H1 (cell line): ENCODE data around the gene PSG7. TPM values are rescaled to one million over a fixed set of nuclear protein-coding genes. Genes with fewer than 3 reads are reported as not detected.
"Not testable (repeated sequence)": the region's sequence is repeated elsewhere in the genome, so short reads cannot be mapped to it uniquely, and the experiment has no call there.

Experiments used
- CTCF ChIA-PET: fragments of 300-600 bp; sonication (Branson Sonifier 250); formaldehyde crosslinking; loops from one replicate; lab custom pipeline; 2021; ENCODE audit not compliant: partially characterized antibody; lab: Charles Lee
- POLR2A ChIA-PET: fragments of 300-600 bp; sonication (Branson Sonifier 250); formaldehyde crosslinking; loops from one replicate; lab custom pipeline; 2021; ENCODE audit warnings: inconsistent platforms; ENCODE audit not compliant: partially characterized antibody; lab: Charles Lee
- DNase-seq, 2 experiments: peaks; one replicate each; pipeline versions ENCODE4 v3.0.0 to v3.0.0-alpha.2; 2010 to 2022; ENCODE audit warnings: low spot score in 2 of 2, low read depth in 1 of 2, mixed read lengths in 1 of 2
- FAIRE-seq: peaks from 2 replicates; lab custom pipeline; 2011; peaks lifted over from hg19 to GRCh38; lab: Jason Lieb, UNC
- H2AFZ ChIP-seq: 2 replicates; pipeline ENCODE4 v1.8.1; 2012; ENCODE audit warnings: low read length, inconsistent platforms
- H2AK5ac ChIP-seq: 2 replicates; pipeline ENCODE4 v1.6.1; 2013; ENCODE audit warnings: low read depth, low read length
- H2BK120ac ChIP-seq: replicated peaks from 2 replicates; pipeline ENCODE3; 2013; ENCODE audit warnings: low read depth, low read length, inconsistent platforms
- H2BK12ac ChIP-seq: 2 replicates; pipeline ENCODE4 v1.6.1; 2013; ENCODE audit warnings: low read depth, low read length
- H2BK15ac ChIP-seq: 2 replicates; pipeline ENCODE4 v1.6.1; 2013; ENCODE audit warnings: low read length
- H2BK20ac ChIP-seq: 2 replicates; pipeline ENCODE4 v1.6.1; 2013; ENCODE audit warnings: low read length
- H2BK5ac ChIP-seq: 2 replicates; pipeline ENCODE4 v1.6.1; 2013; ENCODE audit warnings: low read depth, low read length
- H3K14ac ChIP-seq: 2 replicates; pipeline ENCODE4 v1.6.1; 2013; ENCODE audit warnings: inconsistent platforms; ENCODE audit not compliant: insufficient read length
- H3K18ac ChIP-seq: 2 replicates; pipeline ENCODE4 v1.6.1; 2013; ENCODE audit warnings: low read length; ENCODE audit errors: extremely low read depth
- H3K23ac ChIP-seq: 2 replicates; pipeline ENCODE4 v1.6.1; 2013; ENCODE audit warnings: inconsistent platforms; ENCODE audit not compliant: insufficient read length
- H3K23me2 ChIP-seq: 2 replicates; pipeline ENCODE4 v1.6.1; 2013; ENCODE audit warnings: low read depth, low read length
- H3K27ac ChIP-seq: 2 replicates; pipeline ENCODE4 v1.6.1; 2011; ENCODE audit warnings: low read depth, low read length, inconsistent platforms
- H3K27me3 ChIP-seq, 4 experiments: replicated peaks in 1 of 4; 1 replicate in 1 of 4; 2 replicates in 3 of 4; pipeline versions ENCODE4 v1.6.1 to v1.8.1; 2011 to 2013; ENCODE audit warnings: low read length in 3 of 4, mild to moderate bottlenecking in 3 of 4, inconsistent platforms in 2 of 4, mixed read lengths in 2 of 4, moderate library complexity in 1 of 4; ENCODE audit not compliant: control insufficient read depth in 3 of 4, insufficient read depth in 3 of 4; ENCODE audit errors: extremely low read depth in 1 of 4
- H3K36me3 ChIP-seq, 4 experiments: 2 replicates each; pipeline versions ENCODE4 v1.6.1 to v1.8.1; 2011 to 2013; ENCODE audit warnings: mild to moderate bottlenecking in 4 of 4, low read length in 3 of 4, moderate library complexity in 2 of 4, control low read depth in 1 of 4, inconsistent platforms in 1 of 4; ENCODE audit not compliant: insufficient read depth in 4 of 4, control insufficient read depth in 2 of 4
- H3K4ac ChIP-seq: replicated peaks from 2 replicates; pipeline ENCODE3; 2013; ENCODE audit warnings: low read length, low read depth, mixed read lengths, inconsistent platforms; ENCODE audit not compliant: insufficient read length
- H3K4me1 ChIP-seq, 4 experiments: replicated peaks in 1 of 4; 1 replicate in 1 of 4; 2 replicates in 3 of 4; pipeline versions ENCODE4 v1.6.1 to v1.8.1; 2011 to 2013; ENCODE audit warnings: low read length in 3 of 4, inconsistent platforms in 2 of 4, mixed read lengths in 1 of 4; ENCODE audit not compliant: insufficient read depth in 4 of 4, control insufficient read depth in 3 of 4
- H3K4me2 ChIP-seq, 2 experiments: 2 replicates each; pipeline versions ENCODE4 v1.6.1 to v1.8.1; 2011 to 2013; ENCODE audit warnings: low read depth in 2 of 2, low read length in 2 of 2, control low read depth in 1 of 2, inconsistent platforms in 1 of 2, mild to moderate bottlenecking in 1 of 2; ENCODE audit not compliant: insufficient read depth in 1 of 2
- H3K4me3 ChIP-seq, 4 experiments: fragments of 200-600, 300-600 bp in 1 of 4; sonication (generic), shearing (Covaris generic), sonication (Bioruptor Twin) in 1 of 4; 2 replicates each; pipeline versions ENCODE4 v1.5.1 to v1.8.1; 2011 to 2016; ENCODE audit warnings: low read length in 4 of 4, low read depth in 3 of 4, control low read depth in 2 of 4, inconsistent platforms in 2 of 4, mild to moderate bottlenecking in 2 of 4, mixed read lengths in 1 of 4, moderate library complexity in 1 of 4; ENCODE audit not compliant: insufficient read depth in 2 of 4; ENCODE audit errors: extremely low read depth in 1 of 4
- H3K56ac ChIP-seq: replicated peaks from 2 replicates; pipeline ENCODE3; 2013; ENCODE audit warnings: low read depth, mild to moderate bottlenecking, mixed read lengths, low read length, inconsistent platforms; ENCODE audit not compliant: insufficient read length
- H3K79me1 ChIP-seq: 2 replicates; pipeline ENCODE4 v1.6.1; 2013; ENCODE audit warnings: low read depth, low read length, control low read depth
- H3K79me2 ChIP-seq, 2 experiments: 2 replicates each; pipeline versions ENCODE4 v1.6.1 to v1.8.1; 2012 to 2013; ENCODE audit warnings: low read length in 2 of 2, mild to moderate bottlenecking in 2 of 2, inconsistent platforms in 1 of 2; ENCODE audit not compliant: insufficient read depth in 2 of 2, control insufficient read depth in 1 of 2
- H3K9ac ChIP-seq, 4 experiments: replicated peaks in 1 of 4; 1 replicate in 1 of 4; 2 replicates in 3 of 4; pipeline versions ENCODE4 v1.6.1 to v1.8.1; 2011 to 2013; ENCODE audit warnings: low read depth in 3 of 4, low read length in 3 of 4, control low read depth in 2 of 4, mild to moderate bottlenecking in 2 of 4, moderate library complexity in 2 of 4, inconsistent platforms in 1 of 4; ENCODE audit errors: extremely low read depth in 1 of 4
- H3K9me3 ChIP-seq, 2 experiments: 2 replicates each; pipeline versions ENCODE4 v1.6.1 to v1.8.1; 2012 to 2013; ENCODE audit warnings: mild to moderate bottlenecking in 2 of 2, moderate library complexity in 2 of 2, control low read depth in 1 of 2, inconsistent platforms in 1 of 2, low read depth in 1 of 2, low read length in 1 of 2, mixed read lengths in 1 of 2; ENCODE audit not compliant: insufficient read depth in 2 of 2
- H4K20me1 ChIP-seq, 2 experiments: replicated peaks in 1 of 2; 2 replicates each; pipeline versions ENCODE3 to v1.8.1; 2011 to 2013; ENCODE audit warnings: inconsistent platforms in 2 of 2, low read length in 2 of 2, mild to moderate bottlenecking in 1 of 2; ENCODE audit not compliant: insufficient read depth in 2 of 2, control insufficient read depth in 1 of 2
- H4K5ac ChIP-seq: 2 replicates; pipeline ENCODE4 v1.6.1; 2013; ENCODE audit warnings: low read length, low read depth, mixed read lengths, inconsistent platforms; ENCODE audit not compliant: insufficient read length
- H4K8ac ChIP-seq: 2 replicates; pipeline ENCODE4 v1.8.0; 2013; ENCODE audit warnings: mild to moderate bottlenecking, moderate library complexity, low read length, inconsistent platforms; ENCODE audit not compliant: insufficient read depth; ENCODE audit errors: extremely low read depth
- H4K91ac ChIP-seq: replicated peaks from 2 replicates; pipeline ENCODE3; 2013; ENCODE audit warnings: low read length, mixed read lengths, inconsistent platforms; ENCODE audit not compliant: insufficient read length
- WGBS, 2 experiments: shearing (Covaris generic) in 1 of 2; methylation state at CpG; one replicate each; pipeline versions ENCODE4 v1.1.6 to v1.1.7; 2013 to 2015; ENCODE audit warnings: low lambda C conversion rate in 2 of 2, mixed read lengths in 2 of 2, inconsistent platforms in 1 of 2, low coverage in 1 of 2, missing lambda C conversion rate in 1 of 2; ENCODE audit not compliant: insufficient replicate concordance in 2 of 2, insufficient coverage in 1 of 2, insufficient read length in 1 of 2; ENCODE audit errors: extremely low coverage in 1 of 2, missing lambda C conversion rate in 1 of 2; 5-methylcytosine and 5-hydroxymethylcytosine counted together
- polyA plus RNA-seq, 7 experiments: library from polyadenylated mRNA; depleted of rRNA in 3 of 7; stranded (reverse) in 5 of 7; unstranded in 2 of 7; fragments of >200 nt in 5 of 7; fragments of 200-250 nt in 2 of 7; gene quantifications; 1 replicate in 5 of 7; 2 replicates in 1 of 7; 4 replicates in 1 of 7; pipeline versions ENCODE4 v1.2.1 to v1.2.3, GENCODE V29; 2011 to 2013; ENCODE audit warnings: missing spikeins in 2 of 7, mixed read lengths in 2 of 7
- total RNA-seq: library from RNA; stranded (reverse); fragmentation: NEBNext Ultra II Directional; extraction: Animal tissue kit (Norgen Biotek cat#: 25700); gene quantifications from 2 replicates; pipeline ENCODE4 v1.2.1, GENCODE V29; 2021

PSG7 gene
- total and polyA plus RNA-seq, 2 of the 8 experiments (the other 6 are each of a cell fraction or from before 2014, with no cell fraction given) = not detected

DNA sequence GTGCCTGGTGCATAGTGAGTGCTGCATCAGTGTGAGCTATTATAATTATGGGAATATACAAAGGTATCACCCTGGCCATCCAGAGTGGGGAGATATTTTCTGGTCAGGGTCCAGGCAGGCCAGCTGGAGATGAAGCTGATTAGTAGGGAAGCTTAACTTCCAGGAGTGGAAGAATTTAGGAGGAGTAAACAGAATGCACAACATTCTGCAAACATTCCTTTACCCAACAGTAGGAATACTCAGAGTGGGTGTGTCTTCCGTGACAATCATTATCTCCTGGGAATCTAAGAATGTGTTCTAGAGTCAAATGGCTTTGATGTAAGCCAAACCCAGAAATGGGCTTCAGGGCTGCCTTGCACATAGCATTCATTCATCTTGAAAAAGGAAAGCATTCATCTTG, 38.4 kb downstream of the PSG7 start:
- H3K9ac ChIP-seq, H2BK5ac ChIP-seq, POLR2A ChIA-PET, H3K4me1 ChIP-seq, H3K4ac ChIP-seq, H2BK12ac ChIP-seq, DNase-seq, H3K23ac ChIP-seq, H3K4me3 ChIP-seq, H3K23me2 ChIP-seq, FAIRE-seq, H4K20me1 ChIP-seq, H3K27ac ChIP-seq, H2BK120ac ChIP-seq, H2BK15ac ChIP-seq, H2AFZ ChIP-seq, H2BK20ac ChIP-seq, H3K36me3 ChIP-seq, H4K91ac ChIP-seq, H3K56ac ChIP-seq, H4K8ac ChIP-seq, H2AK5ac ChIP-seq, H3K14ac ChIP-seq, H3K27me3 ChIP-seq, H3K79me2 ChIP-seq, H3K18ac ChIP-seq, H3K4me2 ChIP-seq, CTCF ChIA-PET, H3K79me1 ChIP-seq, H4K5ac ChIP-seq: not testable (repeated sequence)
- WGBS, 2 experiments = 78% methylated on average over 1 of the region's 1 CpG; no CpG with 5 or more reads in 1 of the 2 experiments
- H3K9me3 ChIP-seq = peaks cover 23 to 39% of the 10 kb centered on the region in 2 experiments

DNA sequence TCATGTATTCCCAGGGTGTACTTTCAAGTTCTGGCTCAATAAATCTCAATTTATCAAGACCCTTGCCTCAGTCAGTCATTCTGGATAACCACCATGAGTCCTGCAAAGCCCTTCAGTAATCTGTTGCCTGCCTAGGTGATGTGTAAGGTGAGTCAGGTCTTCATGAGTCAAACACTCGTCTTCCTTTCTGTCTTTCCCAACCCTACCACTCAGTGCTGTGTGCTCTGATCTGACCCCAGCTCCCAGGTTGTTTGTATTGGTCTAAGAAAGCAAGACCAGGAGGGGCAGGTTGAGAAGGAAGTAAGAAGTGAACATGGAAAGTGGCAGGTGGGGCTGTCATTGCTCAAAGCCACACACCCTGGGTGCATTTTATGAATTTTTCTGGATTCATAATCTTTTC, 39.3 kb downstream of the PSG7 start:
- H3K79me1 ChIP-seq, H4K91ac ChIP-seq, H4K20me1 ChIP-seq, CTCF ChIA-PET, H3K23me2 ChIP-seq, DNase-seq, H4K8ac ChIP-seq, H3K56ac ChIP-seq, H3K36me3 ChIP-seq, H3K9ac ChIP-seq, H2BK5ac ChIP-seq, H3K27ac ChIP-seq, H2BK20ac ChIP-seq, H3K14ac ChIP-seq, H2BK15ac ChIP-seq, FAIRE-seq, POLR2A ChIA-PET, H3K23ac ChIP-seq, H3K27me3 ChIP-seq, H3K79me2 ChIP-seq, H3K18ac ChIP-seq, H4K5ac ChIP-seq, H3K4me2 ChIP-seq, H3K4ac ChIP-seq, H3K4me1 ChIP-seq, H2AK5ac ChIP-seq, H2BK120ac ChIP-seq, H2AFZ ChIP-seq, H2BK12ac ChIP-seq, H3K4me3 ChIP-seq: not testable (repeated sequence)
- H3K9me3 ChIP-seq = peaks cover 20 to 39% of the 10 kb centered on the region in 2 experiments
- 62% methylated on average over 1 of the region's 1 CpG; no CpG with 5 or more reads in 1 of the 2 experiments for WGBS, 2 experiments
